WTC11 (cell line): ENCODE results near the gene ANKFN1.

Experiments
- ETV6 ChIP-seq: sonication (generic); formaldehyde crosslinking; IDR thresholded peaks from 2 replicates; pipeline ENCODE4 v1.8.1; 2022; ENCODE audit warnings: mild to moderate bottlenecking, missing genetic modification reagents
- NFATC4 ChIP-seq: fragments of 250-450 bp; sonication (Bioruptor Pico); IDR thresholded peaks from 2 replicates; pipeline ENCODE4 v1.9.0; 2021; ENCODE audit warnings: mild to moderate bottlenecking
- NFYB ChIP-seq: sonication (generic); formaldehyde crosslinking; conservative IDR thresholded peaks from 2 replicates; pipeline ENCODE4 v1.8.0; 2022; ENCODE audit warnings: low read depth, missing genetic modification reagents
- NR1H2 ChIP-seq: sonication (generic); formaldehyde crosslinking; IDR thresholded peaks from 2 replicates; pipeline ENCODE4 v1.9.0; 2021; ENCODE audit warnings: mild to moderate bottlenecking, moderate library complexity, missing genetic modification reagents
- TF ChIP-seq, protein P1 (sequence below): fragments of 200-600 bp; IDR thresholded peaks from 2 replicates; pipeline ENCODE4 v1.8.0; 2022; ENCODE audit warnings: antibody characterized with exemption
- TF ChIP-seq, protein P2 (sequence below): sonication (generic); formaldehyde crosslinking; IDR thresholded peaks from 2 replicates; pipeline ENCODE4 v1.8.0; 2022; ENCODE audit warnings: mild to moderate bottlenecking, missing genetic modification reagents
- TF ChIP-seq, protein P3 (sequence below): sonication (generic); formaldehyde crosslinking; IDR thresholded peaks from 2 replicates; pipeline ENCODE4 v1.8.1; 2022; ENCODE audit warnings: low read depth, missing genetic modification reagents, borderline replicate concordance
- TF ChIP-seq, protein P4 (sequence below): sonication (generic); formaldehyde crosslinking; IDR thresholded peaks from 2 replicates; pipeline ENCODE4 v1.8.0; 2022; ENCODE audit warnings: mild to moderate bottlenecking, missing genetic modification reagents
- TF ChIP-seq, protein P5 (sequence below): sonication (generic); formaldehyde crosslinking; IDR thresholded peaks from 2 replicates; pipeline ENCODE4 v1.8.1; 2023; ENCODE audit warnings: mild to moderate bottlenecking, missing genetic modification reagents, moderate library complexity
- TF ChIP-seq, protein P6 (sequence below): sonication (generic); formaldehyde crosslinking; IDR thresholded peaks from 2 replicates; pipeline ENCODE4 v1.8.0; 2022; ENCODE audit warnings: mild to moderate bottlenecking, missing genetic modification reagents
- TF ChIP-seq, protein P7 (sequence below): sonication (generic); formaldehyde crosslinking; conservative IDR thresholded peaks from 2 replicates; pipeline ENCODE4 v1.8.1; 2022; ENCODE audit warnings: mild to moderate bottlenecking, missing genetic modification reagents
- TF ChIP-seq, protein P8 (sequence below): sonication (generic); formaldehyde crosslinking; IDR thresholded peaks from 2 replicates; pipeline ENCODE4 v1.8.1; 2023; ENCODE audit warnings: mild to moderate bottlenecking, missing genetic modification reagents

DNA sequence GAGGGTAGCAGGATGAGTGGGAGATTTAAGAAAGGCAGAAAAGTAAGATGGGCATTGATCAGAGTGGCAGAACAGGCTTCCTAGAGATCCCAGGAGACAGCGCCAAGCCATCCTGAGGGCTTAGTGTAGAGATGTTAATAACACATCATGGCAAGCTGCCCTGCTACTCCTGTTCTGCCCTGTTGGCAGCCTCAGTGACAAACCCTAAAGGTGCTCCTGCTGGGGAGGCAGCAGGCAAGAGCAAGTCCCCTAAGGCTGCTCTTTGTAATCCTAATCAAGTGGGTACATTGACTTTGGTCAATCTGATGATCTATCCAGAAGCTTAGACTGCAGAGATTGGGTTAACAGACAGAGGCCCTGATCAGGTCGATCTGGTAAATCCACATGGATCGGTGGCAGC lies 16.3 kb downstream of the ANKFN1 start:
- TF ChIP-seq, protein P1, sequence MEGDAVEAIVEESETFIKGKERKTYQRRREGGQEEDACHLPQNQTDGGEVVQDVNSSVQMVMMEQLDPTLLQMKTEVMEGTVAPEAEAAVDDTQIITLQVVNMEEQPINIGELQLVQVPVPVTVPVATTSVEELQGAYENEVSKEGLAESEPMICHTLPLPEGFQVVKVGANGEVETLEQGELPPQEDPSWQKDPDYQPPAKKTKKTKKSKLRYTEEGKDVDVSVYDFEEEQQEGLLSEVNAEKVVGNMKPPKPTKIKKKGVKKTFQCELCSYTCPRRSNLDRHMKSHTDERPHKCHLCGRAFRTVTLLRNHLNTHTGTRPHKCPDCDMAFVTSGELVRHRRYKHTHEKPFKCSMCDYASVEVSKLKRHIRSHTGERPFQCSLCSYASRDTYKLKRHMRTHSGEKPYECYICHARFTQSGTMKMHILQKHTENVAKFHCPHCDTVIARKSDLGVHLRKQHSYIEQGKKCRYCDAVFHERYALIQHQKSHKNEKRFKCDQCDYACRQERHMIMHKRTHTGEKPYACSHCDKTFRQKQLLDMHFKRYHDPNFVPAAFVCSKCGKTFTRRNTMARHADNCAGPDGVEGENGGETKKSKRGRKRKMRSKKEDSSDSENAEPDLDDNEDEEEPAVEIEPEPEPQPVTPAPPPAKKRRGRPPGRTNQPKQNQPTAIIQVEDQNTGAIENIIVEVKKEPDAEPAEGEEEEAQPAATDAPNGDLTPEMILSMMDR, result no peak
- TF ChIP-seq, protein P2, sequence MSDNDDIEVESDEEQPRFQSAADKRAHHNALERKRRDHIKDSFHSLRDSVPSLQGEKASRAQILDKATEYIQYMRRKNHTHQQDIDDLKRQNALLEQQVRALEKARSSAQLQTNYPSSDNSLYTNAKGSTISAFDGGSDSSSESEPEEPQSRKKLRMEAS (CRISPR knock-in tag), result no peak
- TF ChIP-seq, protein P3, sequence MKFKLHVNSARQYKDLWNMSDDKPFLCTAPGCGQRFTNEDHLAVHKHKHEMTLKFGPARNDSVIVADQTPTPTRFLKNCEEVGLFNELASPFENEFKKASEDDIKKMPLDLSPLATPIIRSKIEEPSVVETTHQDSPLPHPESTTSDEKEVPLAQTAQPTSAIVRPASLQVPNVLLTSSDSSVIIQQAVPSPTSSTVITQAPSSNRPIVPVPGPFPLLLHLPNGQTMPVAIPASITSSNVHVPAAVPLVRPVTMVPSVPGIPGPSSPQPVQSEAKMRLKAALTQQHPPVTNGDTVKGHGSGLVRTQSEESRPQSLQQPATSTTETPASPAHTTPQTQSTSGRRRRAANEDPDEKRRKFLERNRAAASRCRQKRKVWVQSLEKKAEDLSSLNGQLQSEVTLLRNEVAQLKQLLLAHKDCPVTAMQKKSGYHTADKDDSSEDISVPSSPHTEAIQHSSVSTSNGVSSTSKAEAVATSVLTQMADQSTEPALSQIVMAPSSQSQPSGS (CRISPR knock-in tag), result no peak
- TF ChIP-seq ETV6 (CRISPR knock-in tag) (no peak), NR1H2 (CRISPR knock-in tag) (no peak), NFATC4 (CRISPR knock-in tag) (no peak), NFYB (CRISPR knock-in tag) (no peak)
- TF ChIP-seq, protein P4, sequence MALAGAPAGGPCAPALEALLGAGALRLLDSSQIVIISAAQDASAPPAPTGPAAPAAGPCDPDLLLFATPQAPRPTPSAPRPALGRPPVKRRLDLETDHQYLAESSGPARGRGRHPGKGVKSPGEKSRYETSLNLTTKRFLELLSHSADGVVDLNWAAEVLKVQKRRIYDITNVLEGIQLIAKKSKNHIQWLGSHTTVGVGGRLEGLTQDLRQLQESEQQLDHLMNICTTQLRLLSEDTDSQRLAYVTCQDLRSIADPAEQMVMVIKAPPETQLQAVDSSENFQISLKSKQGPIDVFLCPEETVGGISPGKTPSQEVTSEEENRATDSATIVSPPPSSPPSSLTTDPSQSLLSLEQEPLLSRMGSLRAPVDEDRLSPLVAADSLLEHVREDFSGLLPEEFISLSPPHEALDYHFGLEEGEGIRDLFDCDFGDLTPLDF (CRISPR knock-in tag), result no peak
- TF ChIP-seq, protein P5, sequence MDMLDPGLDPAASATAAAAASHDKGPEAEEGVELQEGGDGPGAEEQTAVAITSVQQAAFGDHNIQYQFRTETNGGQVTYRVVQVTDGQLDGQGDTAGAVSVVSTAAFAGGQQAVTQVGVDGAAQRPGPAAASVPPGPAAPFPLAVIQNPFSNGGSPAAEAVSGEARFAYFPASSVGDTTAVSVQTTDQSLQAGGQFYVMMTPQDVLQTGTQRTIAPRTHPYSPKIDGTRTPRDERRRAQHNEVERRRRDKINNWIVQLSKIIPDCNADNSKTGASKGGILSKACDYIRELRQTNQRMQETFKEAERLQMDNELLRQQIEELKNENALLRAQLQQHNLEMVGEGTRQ (CRISPR knock-in tag), result no peak
- TF ChIP-seq, protein P6, sequence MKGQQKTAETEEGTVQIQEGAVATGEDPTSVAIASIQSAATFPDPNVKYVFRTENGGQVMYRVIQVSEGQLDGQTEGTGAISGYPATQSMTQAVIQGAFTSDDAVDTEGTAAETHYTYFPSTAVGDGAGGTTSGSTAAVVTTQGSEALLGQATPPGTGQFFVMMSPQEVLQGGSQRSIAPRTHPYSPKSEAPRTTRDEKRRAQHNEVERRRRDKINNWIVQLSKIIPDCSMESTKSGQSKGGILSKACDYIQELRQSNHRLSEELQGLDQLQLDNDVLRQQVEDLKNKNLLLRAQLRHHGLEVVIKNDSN, result no peak
- TF ChIP-seq, protein P7, sequence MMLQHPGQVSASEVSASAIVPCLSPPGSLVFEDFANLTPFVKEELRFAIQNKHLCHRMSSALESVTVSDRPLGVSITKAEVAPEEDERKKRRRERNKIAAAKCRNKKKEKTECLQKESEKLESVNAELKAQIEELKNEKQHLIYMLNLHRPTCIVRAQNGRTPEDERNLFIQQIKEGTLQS (CRISPR knock-in tag), result no peak
- TF ChIP-seq, protein P8, sequence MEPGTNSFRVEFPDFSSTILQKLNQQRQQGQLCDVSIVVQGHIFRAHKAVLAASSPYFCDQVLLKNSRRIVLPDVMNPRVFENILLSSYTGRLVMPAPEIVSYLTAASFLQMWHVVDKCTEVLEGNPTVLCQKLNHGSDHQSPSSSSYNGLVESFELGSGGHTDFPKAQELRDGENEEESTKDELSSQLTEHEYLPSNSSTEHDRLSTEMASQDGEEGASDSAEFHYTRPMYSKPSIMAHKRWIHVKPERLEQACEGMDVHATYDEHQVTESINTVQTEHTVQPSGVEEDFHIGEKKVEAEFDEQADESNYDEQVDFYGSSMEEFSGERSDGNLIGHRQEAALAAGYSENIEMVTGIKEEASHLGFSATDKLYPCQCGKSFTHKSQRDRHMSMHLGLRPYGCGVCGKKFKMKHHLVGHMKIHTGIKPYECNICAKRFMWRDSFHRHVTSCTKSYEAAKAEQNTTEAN, result no peak
